Fibroblast of villous mesenchyme (primary cell): ENCODE measurements around the gene ARHGEF28. TPM values are rescaled to one million over a fixed set of nuclear protein-coding genes. Genes with fewer than 3 reads are reported as not detected.

Experiments used
- DNase-seq: peaks from one replicate; pipeline ENCODE4 v3.0.0-alpha.2; 2010; ENCODE audit warnings: low read depth
- H3K4me3 ChIP-seq: 2 replicates; pipeline ENCODE4 v1.5.1; 2011; ENCODE audit warnings: low read depth, mild to moderate bottlenecking, low read length
- CTCF ChIP-seq: IDR thresholded peaks from 2 replicates; pipeline ENCODE4 v1.5.1; 2012; ENCODE audit warnings: low read depth, mild to moderate bottlenecking, low read length; ENCODE audit not compliant: insufficient read depth
- total RNA-seq: library from RNA; depleted of rRNA; stranded (reverse); fragments of >200 nt; gene quantifications from 2 replicates; pipeline ENCODE4 v1.2.3, GENCODE V29; 2012

The ARHGEF28 gene
- total RNA-seq, 1 donor: 40.2 TPM

- TF ChIP-seq CTCF: no peak
- no peak overlapping the region for H3K4me3 ChIP-seq
- no peak for DNase-seq
Observed at GRCh38 chr5:73801686-73802085, 175.7 kb downstream of the ARHGEF28 start.

GRCh38 chr5:73805449-73805848 is 179.5 kb downstream of the ARHGEF28 start:
- no peak overlapping the region for H3K4me3 ChIP-seq
- TF ChIP-seq CTCF: no peak
- DNase-seq: no peak

GRCh38 chr5:73808911-73809310 is 182.9 kb downstream of the ARHGEF28 start:
- TF ChIP-seq CTCF: no peak
- no peak for DNase-seq
- no peak overlapping the region for H3K4me3 ChIP-seq

- no peak for DNase-seq
- no peak for TF ChIP-seq CTCF
- H3K4me3 ChIP-seq: no peak overlapping the region
Observed at GRCh38 chr5:73810429-73810828, 184.4 kb downstream of the ARHGEF28 start.

GRCh38 chr5:73812457-73812856 is 186.5 kb downstream of the ARHGEF28 start:
- TF ChIP-seq CTCF: no peak
- no peak overlapping the region for H3K4me3 ChIP-seq
- no peak for DNase-seq

- no peak for DNase-seq
- TF ChIP-seq CTCF: no peak
- H3K4me3 ChIP-seq: no peak overlapping the region
Observed at GRCh38 chr5:73812962-73813588, 187.1 kb downstream of the ARHGEF28 start.

GRCh38 chr5:73814233-73814846 is 188.3 kb downstream of the ARHGEF28 start:
- H3K4me3 ChIP-seq: no peak overlapping the region
- DNase-seq: no peak
- TF ChIP-seq CTCF: no peak
